Central memory CD4-positive, alpha-beta T cell (primary cell): ENCODE measurements around the gene MRRF.

Source experiments
- DNase-seq: peaks from one replicate; pipeline ENCODE4 v3.0.0; 2022
- total RNA-seq, 3 experiments: gene quantifications; one replicate each; lab custom pipeline; 2026; lab: John Stamatoyannopoulos, UW

Gene MRRF
- total RNA-seq: 33.5 to 82.7 (median 45.9) reads per million in 3 experiments

- DNase-seq: peak; percentile 87
Observed at GRCh38 chr9:122264360-122265148, at the start of gene MRRF, which contains the start of gene RBM18. Gene MRRF, plus strand, starts transcription at chr9:122264882. Its CDS starts 6,010 bp downstream, at chr9:122270892. Gene RBM18, minus strand, starts transcription at chr9:122264840. Its CDS starts 3,348 bp downstream, at chr9:122261492.

GRCh38 chr9:122215663-122216062, 49.0 kb upstream of the MRRF start:
- no peak for DNase-seq

- no peak for DNase-seq
Observed at GRCh38 chr9:122216138-122216797, 48.4 kb upstream of the MRRF start.

- no peak for DNase-seq
Observed at GRCh38 chr9:122216798-122217418, 47.8 kb upstream of the MRRF start.

- DNase-seq: no peak
Observed at GRCh38 chr9:122217640-122218039, 47.0 kb upstream of the MRRF start.

GRCh38 chr9:122218071-122218934, 46.4 kb upstream of the MRRF start:
- no peak for DNase-seq

GRCh38 chr9:122218935-122219855, 45.5 kb upstream of the MRRF start:
- no peak for DNase-seq

GRCh38 chr9:122219856-122220672, 44.6 kb upstream of the MRRF start:
- DNase-seq: no peak

GRCh38 chr9:122220673-122221182, 44.0 kb upstream of the MRRF start:
- DNase-seq: no peak

GRCh38 chr9:122221183-122221811, 43.4 kb upstream of the MRRF start:
- no peak for DNase-seq

- no peak for DNase-seq
Observed at GRCh38 chr9:122222791-122223190, 41.9 kb upstream of the MRRF start.

- no peak for DNase-seq
Observed at GRCh38 chr9:122223435-122223834, 41.2 kb upstream of the MRRF start.

- no peak for DNase-seq
Observed at GRCh38 chr9:122225312-122226141, 39.2 kb upstream of the MRRF start.

- DNase-seq: no peak
Observed at GRCh38 chr9:122226142-122226757, 38.4 kb upstream of the MRRF start.

GRCh38 chr9:122226758-122227574, 37.7 kb upstream of the MRRF start:
- no peak for DNase-seq

- no peak for DNase-seq
Observed at GRCh38 chr9:122227575-122227900, 37.1 kb upstream of the MRRF start.

- no peak for DNase-seq
Observed at GRCh38 chr9:122228191-122228567, 36.5 kb upstream of the MRRF start.
